Measurements from ENCODE around the gene ABHD16A.

Gene ABHD16A

GRCh38 chr6:31658983-31659648, 44.0 kb downstream of the ABHD16A start:
- peak overlapping the region; percentile 86 for H3K4me3 Mint-ChIP-seq
- H3K36me3 Mint-ChIP-seq (ENCODE audit: low read depth), result peaks cover 39% of the 10 kb centered on the region
- TF ChIP-seq CTCF (IDR thresholded peaks at IDR 0.05), result no peak
- no peaks in the 10 kb centered on the region for H3K9me3 Mint-ChIP-seq
- no peak for DNase-seq
- H3K27me3 Mint-ChIP-seq (ENCODE audit: low read depth, poor library complexity), result no peaks in the 10 kb centered on the region
- H3K4me1 Mint-ChIP-seq, result peaks cover 82% of the 10 kb centered on the region
- peak overlapping the region; percentile 90 for H3K27ac Mint-ChIP-seq

DNA sequence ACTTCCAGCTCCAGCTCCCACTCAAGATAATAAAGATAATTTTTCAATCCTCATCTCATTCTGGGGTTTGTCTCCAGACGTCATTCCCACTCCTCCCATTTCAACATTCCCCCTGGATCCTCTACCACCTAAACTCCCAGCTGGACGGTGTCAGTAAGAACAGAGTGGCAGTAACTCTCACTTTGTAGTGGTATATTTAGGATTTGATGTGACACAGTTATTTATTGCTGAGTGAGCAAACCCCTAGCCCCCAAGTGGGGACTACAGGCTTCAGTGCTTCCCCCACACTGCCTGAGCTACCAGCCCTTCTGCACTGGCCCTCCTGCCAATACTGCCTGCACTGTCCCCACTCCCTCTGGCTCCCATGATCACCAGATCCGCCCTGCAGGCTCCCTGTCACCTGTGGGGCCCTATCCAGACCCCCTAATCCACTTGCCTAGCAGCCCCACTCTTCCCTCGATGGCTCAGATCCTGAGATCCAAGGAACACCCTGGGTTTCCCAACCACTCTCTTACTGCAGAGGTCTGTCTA, 44.9 kb downstream of the ABHD16A start:
- H3K4me1 Mint-ChIP-seq, result peaks cover 77% of the 10 kb centered on the region
- no peaks in the 10 kb centered on the region for H3K9me3 Mint-ChIP-seq
- H3K27me3 Mint-ChIP-seq (ENCODE audit: low read depth, poor library complexity), result no peaks in the 10 kb centered on the region
- peak overlapping the region; percentile 68 for H3K27ac Mint-ChIP-seq
- no peak for DNase-seq
- no peak for TF ChIP-seq CTCF (IDR thresholded peaks at IDR 0.05)
- H3K4me3 Mint-ChIP-seq, result peak overlapping the region; percentile 86
- peaks cover 34% of the 10 kb centered on the region for H3K36me3 Mint-ChIP-seq (ENCODE audit: low read depth)

- no peak for DNase-seq
- TF ChIP-seq CTCF (IDR thresholded peaks at IDR 0.05), result no peak
- Mint-ChIP-seq H3K4me1 (peaks cover 79% of the 10 kb centered on the region), H3K27me3 (ENCODE audit: low read depth, poor library complexity) (no peaks in the 10 kb centered on the region), H3K9me3 (no peaks in the 10 kb centered on the region), H3K4me3 (peak overlapping the region; percentile 86), H3K36me3 (ENCODE audit: low read depth) (peaks cover 32% of the 10 kb centered on the region), H3K27ac (peak overlapping the region; percentile 68)
Observed at GRCh38 chr6:31657406-31658157, 45.5 kb downstream of the ABHD16A start.

- Mint-ChIP-seq H3K4me3 (no peak within 1 kb of the TSS), H3K27ac (peak within 1 kb of the TSS; percentile 83), H3K4me1 (peaks cover 75% of the 10 kb centered on the region)
Observed at GRCh38 chr6:31655349-31656237, 47.5 kb downstream of the ABHD16A start, which contains the start of gene APOM. Gene APOM (plus strand): TSS chr6:31655894. CDS start chr6:31655967, 73 bp downstream.

More at GRCh38 chr6:31655349-31656237, 47.5 kb downstream of the ABHD16A start, which contains the start of gene APOM:
- no peaks in the 10 kb centered on the region for H3K9me3 Mint-ChIP-seq
- no peak for DNase-seq
- peaks cover 4% of the 10 kb centered on the region for H3K27me3 Mint-ChIP-seq (ENCODE audit: low read depth, poor library complexity)
- no peak for TF ChIP-seq CTCF (IDR thresholded peaks at IDR 0.05)
- H3K36me3 Mint-ChIP-seq (ENCODE audit: low read depth), result peaks cover 32% of the 10 kb centered on the region
